Muscle layer of colon (tissue), 2 donors: ENCODE data around the gene DLX3.

ENCODE experiments used
- H3K27ac ChIP-seq: one replicate; pipeline ENCODE4 v1.7.0; 2013; ENCODE audit warnings: low read depth, mild to moderate bottlenecking, low read length, moderate library complexity
- H3K27me3 ChIP-seq, 2 donors: one replicate each; pipeline ENCODE4 v1.7.0; 2013; ENCODE audit warnings: low read length in 2 of 2, mild to moderate bottlenecking in 2 of 2; ENCODE audit not compliant: insufficient read depth in 2 of 2, control insufficient read depth in 1 of 2
- H3K36me3 ChIP-seq: one replicate; pipeline ENCODE4 v1.7.0; 2013; ENCODE audit warnings: mild to moderate bottlenecking, low read length; ENCODE audit not compliant: insufficient read depth
- H3K4me1 ChIP-seq: one replicate; pipeline ENCODE4 v1.7.0; 2013; ENCODE audit warnings: mild to moderate bottlenecking, low read length; ENCODE audit not compliant: insufficient read depth
- H3K4me3 ChIP-seq, 2 donors: one replicate each; pipeline ENCODE4 v1.7.0; 2013; ENCODE audit warnings: low read length in 2 of 2, low read depth in 1 of 2, mild to moderate bottlenecking in 1 of 2, moderate library complexity in 1 of 2
- H3K9ac ChIP-seq: one replicate; pipeline ENCODE4 v1.7.0; 2013; ENCODE audit warnings: low read length
- H3K9me3 ChIP-seq: one replicate; pipeline ENCODE4 v1.7.0; 2013; ENCODE audit warnings: mild to moderate bottlenecking, low read length
- donor health status: abdominal sarcoma.
- donor health status: Adenocarcinoma of cecum.

DLX3 gene

DNA sequence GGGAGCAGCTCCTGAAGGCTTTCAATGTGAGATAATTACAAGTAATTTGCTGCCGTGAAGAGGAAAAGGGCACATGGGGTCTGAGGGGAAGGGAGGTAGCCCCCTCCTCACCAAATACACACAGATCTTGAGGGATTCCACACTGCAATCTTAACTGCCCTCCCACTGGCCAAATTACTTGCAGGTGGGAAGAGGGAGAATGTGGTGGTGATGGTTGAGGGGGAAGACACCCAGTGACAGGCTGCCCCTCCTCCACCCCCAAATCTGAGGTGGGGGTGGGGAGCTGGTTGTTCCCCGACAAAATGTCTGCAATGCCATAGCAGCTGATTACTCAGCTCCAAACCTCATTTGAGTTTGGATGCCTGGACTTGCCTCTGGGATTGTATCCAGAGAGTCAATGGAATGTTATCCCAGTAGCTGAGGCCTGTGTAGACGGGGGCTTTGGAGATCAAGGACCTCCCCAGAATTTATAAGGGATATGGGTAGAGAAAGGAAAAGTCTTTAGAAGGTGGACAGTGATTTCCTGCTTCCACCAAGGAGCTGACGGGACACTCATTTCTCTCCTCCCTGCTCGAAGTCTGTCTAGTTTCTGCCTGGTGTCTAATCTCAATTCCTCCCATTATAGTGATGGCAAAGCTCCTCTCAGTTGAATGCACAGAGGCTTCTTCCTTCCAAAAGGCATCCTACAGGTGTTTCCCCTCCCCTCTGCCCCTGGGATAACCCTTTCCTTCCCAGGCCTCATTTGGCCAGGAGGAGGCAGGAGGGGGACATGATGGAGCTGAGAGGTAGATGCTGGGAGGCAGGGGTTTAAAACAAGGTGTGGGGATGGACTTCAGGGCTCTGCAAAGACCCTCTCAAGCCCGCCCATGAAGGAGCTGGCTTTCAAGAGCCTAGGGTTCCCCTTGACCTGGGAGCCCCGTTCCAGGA lies 17.3 kb downstream of the DLX3 start:
- peaks cover 15 to 39% of the 10 kb centered on the region in 2 donors for H3K27me3 ChIP-seq
- H3K36me3 ChIP-seq, result no peaks in the 10 kb centered on the region
- no peak overlapping the region for H3K4me3 ChIP-seq
- H3K9ac ChIP-seq, result no peak overlapping the region
- peaks cover 3% of the 10 kb centered on the region for H3K4me1 ChIP-seq
- no peak overlapping the region for H3K27ac ChIP-seq
- no peaks in the 10 kb centered on the region for H3K9me3 ChIP-seq

DNA sequence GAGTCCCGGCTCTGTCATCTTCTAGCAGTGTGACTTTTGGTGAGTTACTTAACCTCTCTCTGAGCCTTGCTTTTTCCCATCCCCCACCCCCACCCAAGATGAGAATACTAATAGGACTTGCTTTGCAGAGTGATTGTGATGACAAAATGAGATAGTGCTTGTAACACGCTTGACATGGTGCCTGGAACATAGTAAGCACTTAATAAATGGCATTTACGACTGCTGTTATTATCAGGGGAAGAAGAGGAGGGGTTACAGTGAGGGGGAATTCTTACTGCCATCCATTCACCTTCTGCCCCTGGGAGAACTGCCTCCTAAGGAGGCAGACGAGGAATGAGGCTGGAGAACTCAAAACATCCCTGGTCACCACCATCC lies 18.2 kb downstream of the DLX3 start:
- no peaks in the 10 kb centered on the region for H3K36me3 ChIP-seq
- H3K9me3 ChIP-seq, result no peaks in the 10 kb centered on the region
- H3K4me1 ChIP-seq, result peaks cover 8% of the 10 kb centered on the region
- no peak overlapping the region for H3K27ac ChIP-seq
- H3K4me3 ChIP-seq, result no peak overlapping the region
- no peak overlapping the region for H3K9ac ChIP-seq
- peaks cover 20 to 48% of the 10 kb centered on the region in 2 donors for H3K27me3 ChIP-seq

DNA sequence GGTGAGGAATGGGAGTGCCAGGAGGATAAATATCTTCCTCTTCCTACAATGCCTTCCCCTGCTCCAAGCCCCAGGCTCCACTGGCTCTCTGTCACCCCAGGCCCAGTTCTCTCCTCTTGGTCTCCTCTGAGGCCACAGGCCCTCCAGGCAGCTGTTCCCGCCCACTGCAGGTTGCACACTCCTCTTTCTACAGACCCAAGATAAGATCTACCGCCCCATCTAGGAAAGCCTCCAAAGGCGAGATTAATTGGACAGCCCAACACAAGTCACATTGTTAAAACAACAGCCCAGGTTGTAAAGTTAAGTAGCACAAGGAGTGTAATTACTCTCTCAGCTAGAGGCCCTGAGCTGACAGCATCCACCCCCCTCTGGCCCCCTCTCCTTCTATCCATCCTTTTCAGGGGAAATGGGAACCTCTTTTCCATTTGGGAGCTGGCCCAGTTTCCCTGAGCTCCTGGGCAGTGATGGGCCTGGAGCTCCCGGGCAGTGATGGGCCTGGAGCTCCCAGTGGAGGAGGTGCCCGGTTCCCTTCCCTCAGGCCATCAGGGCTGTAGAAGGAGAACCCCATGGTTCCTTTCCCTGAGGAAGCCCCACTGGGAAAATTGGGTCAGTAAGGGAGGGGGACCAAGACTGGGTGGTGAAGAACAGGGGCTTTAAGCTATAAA lies 18.7 kb downstream of the DLX3 start:
- no peaks in the 10 kb centered on the region for H3K36me3 ChIP-seq
- H3K27ac ChIP-seq, result no peak overlapping the region
- H3K4me3 ChIP-seq, result no peak overlapping the region
- H3K27me3 ChIP-seq, result peaks cover 21 to 53% of the 10 kb centered on the region in 2 donors
- no peaks in the 10 kb centered on the region for H3K9me3 ChIP-seq
- peaks cover 8% of the 10 kb centered on the region for H3K4me1 ChIP-seq
- H3K9ac ChIP-seq, result no peak overlapping the region

DNA sequence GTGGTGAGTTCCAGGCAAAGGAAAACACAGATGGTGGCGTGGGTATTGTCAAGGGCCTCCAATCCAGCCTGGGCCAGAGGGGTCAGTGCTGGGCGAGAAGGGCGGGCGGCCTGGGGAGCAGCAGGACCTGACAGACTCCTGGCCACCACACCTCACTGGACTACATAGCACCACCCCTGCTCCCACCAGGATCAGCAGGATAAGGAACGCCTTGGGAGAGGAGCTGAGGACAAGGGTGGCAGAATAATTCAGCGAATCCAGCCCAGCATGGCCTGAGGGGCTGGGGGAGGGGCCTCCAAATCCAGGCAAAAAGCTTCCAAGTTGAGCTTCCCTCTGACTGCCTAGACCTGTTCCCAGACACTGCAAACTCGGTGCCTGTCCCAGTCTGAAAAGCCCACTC lies 19.5 kb downstream of the DLX3 start:
- peaks cover 28 to 53% of the 10 kb centered on the region in 2 donors for H3K27me3 ChIP-seq

DNA sequence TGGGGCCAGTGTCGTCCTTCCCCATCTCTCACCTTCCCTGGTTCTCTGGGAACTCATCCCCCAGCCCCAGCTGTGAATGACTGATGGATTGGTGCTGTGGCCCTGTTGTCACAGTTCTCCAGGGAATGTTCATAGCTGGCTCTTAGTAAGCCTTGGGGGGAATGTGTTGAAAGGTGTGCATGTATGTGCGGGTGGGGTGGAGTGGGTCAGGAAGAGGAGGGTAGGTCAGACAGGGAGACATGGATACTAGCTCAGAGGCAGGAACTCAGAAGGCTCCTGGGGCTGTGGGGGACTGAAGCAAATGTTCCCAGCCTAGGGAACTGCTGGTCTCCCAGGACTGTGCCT lies 21.8 kb downstream of the DLX3 start:
- no peaks in the 10 kb centered on the region for H3K9me3 ChIP-seq
- H3K4me3 ChIP-seq, result no peak overlapping the region
- H3K4me1 ChIP-seq, result peaks cover 18% of the 10 kb centered on the region
- H3K27me3 ChIP-seq, result peaks cover 49 to 61% of the 10 kb centered on the region in 2 donors
- H3K9ac ChIP-seq, result no peak overlapping the region
- H3K27ac ChIP-seq, result no peak overlapping the region
- H3K36me3 ChIP-seq, result no peaks in the 10 kb centered on the region

More for the DNA sequence above, 19.5 kb downstream of the DLX3 start:
- Histone ChIP-seq H3K36me3 (no peaks in the 10 kb centered on the region), H3K4me3 (no peak overlapping the region), H3K9me3 (no peaks in the 10 kb centered on the region), H3K27ac (no peak overlapping the region), H3K9ac (no peak overlapping the region), H3K4me1 (peaks cover 8% of the 10 kb centered on the region)

DNA sequence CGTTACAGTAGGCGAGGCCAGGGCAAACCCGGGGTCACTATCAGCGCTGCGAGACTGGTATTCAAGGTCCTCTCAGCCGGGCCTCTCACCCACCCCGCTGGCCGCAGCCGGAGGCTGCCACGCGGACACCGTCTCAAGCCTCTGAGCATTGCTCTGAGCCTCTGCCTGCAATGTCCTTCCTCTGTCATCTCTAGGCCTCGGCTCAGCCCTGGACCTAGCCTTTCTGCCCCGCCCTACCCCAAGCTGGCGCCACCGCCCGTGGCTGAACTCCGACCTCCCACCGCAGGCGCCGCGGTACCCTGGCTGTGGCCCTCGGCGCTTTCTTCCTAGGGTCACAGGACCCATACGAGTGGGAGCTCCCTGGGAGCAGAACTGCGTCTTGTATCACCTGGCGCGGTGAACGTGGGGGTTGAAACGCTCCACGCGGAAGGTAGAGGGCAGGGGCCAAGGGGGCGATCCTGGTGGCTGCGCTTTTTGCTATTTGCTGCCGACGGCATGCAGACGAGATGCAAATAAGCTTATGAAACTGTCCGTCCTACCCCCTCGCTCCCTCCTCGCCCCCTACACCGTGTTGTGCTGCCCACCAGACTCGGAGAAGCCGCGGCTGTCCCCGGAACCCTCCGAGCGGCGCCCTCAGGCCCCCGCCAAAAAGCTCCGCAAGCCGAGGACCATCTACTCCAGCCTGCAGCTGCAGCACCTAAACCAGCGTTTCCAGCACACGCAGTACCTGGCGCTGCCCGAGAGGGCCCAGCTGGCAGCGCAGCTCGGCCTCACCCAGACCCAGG lies 22.3 kb downstream of the DLX3 start:
- H3K27me3 ChIP-seq, result peaks cover 53 to 67% of the 10 kb centered on the region in 2 donors
- H3K4me1 ChIP-seq, result peaks cover 18% of the 10 kb centered on the region
- H3K9ac ChIP-seq, result no peak overlapping the region
- H3K27ac ChIP-seq, result no peak overlapping the region
- H3K4me3 ChIP-seq, result no peak overlapping the region
- H3K36me3 ChIP-seq, result no peaks in the 10 kb centered on the region
- H3K9me3 ChIP-seq, result no peaks in the 10 kb centered on the region

DNA sequence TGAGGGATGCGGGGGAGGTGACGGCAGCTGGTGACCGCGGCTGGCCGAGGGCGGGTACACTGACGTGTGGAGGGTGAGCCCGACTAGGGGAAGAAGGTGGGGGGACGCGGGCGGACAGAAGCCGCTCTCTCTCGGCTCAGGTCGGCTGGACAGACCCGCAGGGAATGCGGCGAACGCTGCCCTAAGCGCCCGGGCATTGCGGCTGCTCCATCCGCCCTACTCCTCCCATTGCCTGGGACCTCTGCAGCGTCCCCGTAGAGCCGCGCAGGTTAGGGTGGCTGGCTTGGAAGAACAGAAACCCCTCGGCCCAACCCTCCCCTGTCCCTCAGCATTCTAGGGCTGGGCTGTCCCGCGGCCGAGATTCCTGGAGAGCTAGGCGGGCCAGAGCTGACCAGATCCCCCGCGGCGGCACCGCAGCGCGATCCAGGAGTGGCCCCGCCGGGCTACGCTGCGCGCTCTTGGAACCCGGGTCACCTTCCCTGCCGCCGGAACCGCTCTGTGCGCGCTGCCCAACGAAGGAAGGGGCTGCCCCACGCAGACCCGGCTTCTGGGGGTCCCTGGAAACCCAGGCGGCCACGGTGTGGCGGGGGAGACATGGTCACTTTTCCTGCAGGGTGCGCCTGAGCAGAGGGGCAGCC lies 23.1 kb downstream of the DLX3 start:
- H3K27ac ChIP-seq, result no peak overlapping the region
- H3K36me3 ChIP-seq, result no peaks in the 10 kb centered on the region
- no peaks in the 10 kb centered on the region for H3K9me3 ChIP-seq
- H3K9ac ChIP-seq, result no peak overlapping the region
- no peak overlapping the region for H3K4me3 ChIP-seq
- peaks cover 59 to 74% of the 10 kb centered on the region in 2 donors for H3K27me3 ChIP-seq
- peaks cover 18% of the 10 kb centered on the region for H3K4me1 ChIP-seq

DNA sequence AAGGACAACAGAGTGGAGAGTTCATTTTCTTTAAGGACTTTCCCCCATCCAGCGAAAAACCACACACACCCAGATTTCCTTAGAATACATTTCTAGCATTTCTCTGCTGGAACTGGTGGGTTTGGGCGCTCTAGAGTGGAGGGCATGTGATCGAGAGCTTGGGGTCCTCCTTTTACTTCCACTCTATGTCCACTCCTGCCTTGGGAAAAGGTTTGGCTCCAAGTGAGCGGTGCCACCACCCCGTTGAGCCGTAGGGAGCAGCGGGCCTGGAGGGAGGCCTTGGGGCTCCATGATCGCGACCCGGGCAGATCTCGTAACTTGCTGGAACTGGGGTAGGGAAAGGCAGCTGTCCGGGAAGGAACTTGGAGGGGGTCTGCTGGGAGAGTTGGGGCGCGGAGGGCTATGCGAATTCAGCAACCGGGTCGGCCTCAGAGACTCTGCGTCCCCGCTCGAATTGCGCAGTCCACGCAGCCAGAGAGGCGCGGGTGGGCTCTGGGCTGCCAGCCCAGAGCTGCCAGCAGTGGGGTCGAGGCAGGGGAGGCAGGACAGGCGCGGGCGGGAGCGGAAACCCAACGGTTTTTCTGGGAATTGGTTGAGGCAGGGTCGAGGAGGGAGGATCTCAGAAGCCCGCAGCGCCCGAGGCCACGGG lies 23.7 kb downstream of the DLX3 start:
- H3K27ac ChIP-seq, result no peak overlapping the region
- peaks cover 18% of the 10 kb centered on the region for H3K4me1 ChIP-seq
- peaks cover 65 to 80% of the 10 kb centered on the region in 2 donors for H3K27me3 ChIP-seq
- no peaks in the 10 kb centered on the region for H3K9me3 ChIP-seq
- no peaks in the 10 kb centered on the region for H3K36me3 ChIP-seq
- no peak overlapping the region for H3K4me3 ChIP-seq
- no peak overlapping the region for H3K9ac ChIP-seq

DNA sequence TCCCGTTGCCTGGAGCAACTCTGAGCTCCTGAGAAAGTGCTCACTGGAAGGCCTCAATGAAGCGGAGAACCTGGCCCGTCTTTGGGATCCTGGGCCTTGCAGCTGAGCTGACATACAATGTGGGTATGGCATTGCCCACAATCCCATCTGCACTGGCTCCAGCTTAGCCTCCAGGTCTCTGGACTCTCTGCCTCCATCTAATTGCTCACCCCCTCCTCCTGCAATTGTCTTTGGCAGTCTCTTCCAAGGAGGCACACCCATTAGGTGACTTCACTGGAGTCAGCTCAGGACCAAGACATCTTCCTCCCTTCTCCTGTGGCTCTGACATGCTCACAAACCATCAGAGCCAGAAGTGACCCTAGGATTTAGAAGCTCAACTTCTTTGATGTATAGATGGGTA lies 24.5 kb downstream of the DLX3 start:
- Histone ChIP-seq H3K9me3 (no peaks in the 10 kb centered on the region), H3K27me3 (peaks cover 70 to 89% of the 10 kb centered on the region in 2 donors), H3K36me3 (no peaks in the 10 kb centered on the region), H3K4me3 (no peak overlapping the region), H3K27ac (no peak overlapping the region), H3K4me1 (peaks cover 18% of the 10 kb centered on the region), H3K9ac (no peak overlapping the region)

DNA sequence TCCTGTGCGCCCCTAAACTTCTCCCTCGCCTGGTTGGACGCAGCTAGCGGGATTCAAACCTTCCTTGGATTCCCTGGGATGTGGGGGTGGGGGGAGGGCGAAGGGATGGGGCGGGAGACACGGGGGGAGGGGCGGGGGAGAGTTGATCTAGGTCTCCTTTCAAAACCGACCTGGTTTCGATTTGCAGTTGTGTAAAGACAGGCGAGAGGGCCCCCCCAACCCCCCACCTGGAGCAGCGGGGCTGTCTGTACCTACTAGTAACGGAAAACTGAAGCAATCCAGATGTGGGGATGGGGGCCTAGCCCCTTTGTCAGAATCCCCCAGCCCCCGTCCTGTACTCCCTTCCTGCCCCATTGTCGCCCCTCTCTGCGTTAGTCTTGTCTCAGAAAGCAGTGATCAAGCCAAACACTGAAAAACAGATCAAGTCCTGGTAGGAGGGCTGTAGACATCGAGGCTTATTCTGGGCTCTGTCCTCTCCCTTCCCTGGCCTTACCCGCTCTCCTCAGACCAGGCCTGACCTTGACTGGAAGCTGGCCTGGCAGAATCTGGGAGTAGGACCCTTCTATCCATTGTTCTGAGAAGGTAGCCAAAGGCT lies 25.1 kb downstream of the DLX3 start:
- Histone ChIP-seq H3K4me1 (peaks cover 18% of the 10 kb centered on the region), H3K27me3 (peaks cover 76 to 95% of the 10 kb centered on the region in 2 donors), H3K36me3 (no peaks in the 10 kb centered on the region), H3K27ac (no peak overlapping the region), H3K9ac (no peak overlapping the region), H3K4me3 (no peak overlapping the region), H3K9me3 (no peaks in the 10 kb centered on the region)
